Tibial nerve (tissue), 4 donors: ENCODE results near the gene DDX20. TPM values are rescaled to one million over a fixed set of nuclear protein-coding genes. Genes with fewer than 3 reads are reported as not detected.

Experiments used
- DNase-seq, 2 donors: peaks; one replicate each; pipeline ENCODE4 v3.0.0-alpha.2; 2019; ENCODE audit warnings: low spot score in 2 of 2
- H3K27ac ChIP-seq, 4 donors: fragments of 200-600 bp; sonication (generic) in 3 of 4; one replicate each; pipeline ENCODE4 v1.5.1; 2017 to 2019; ENCODE audit warnings: mild to moderate bottlenecking in 1 of 4
- H3K27me3 ChIP-seq, 2 donors: fragments of 200-600 bp; sonication (generic) in 1 of 2; one replicate each; pipeline versions ENCODE4 v1.5.1 to v1.6.0; 2017 to 2019
- H3K36me3 ChIP-seq, 3 donors: fragments of 200-600 bp; sonication (generic); one replicate each; pipeline ENCODE4 v1.5.1; 2018 to 2019
- H3K4me1 ChIP-seq, 4 donors: fragments of 200-600 bp; sonication (generic) in 3 of 4; one replicate each; pipeline ENCODE4 v1.5.1; 2017 to 2019
- H3K4me3 ChIP-seq, 4 donors: fragments of 200-600 bp; sonication (generic) in 3 of 4; one replicate each; pipeline ENCODE4 v1.5.1; 2017 to 2019; ENCODE audit warnings: mild to moderate bottlenecking in 1 of 4, moderate library complexity in 1 of 4
- H3K9me3 ChIP-seq, 4 donors: fragments of 200-600 bp; sonication (generic) in 3 of 4; one replicate each; pipeline ENCODE4 v1.5.1; 2017 to 2019
- CTCF ChIP-seq, 5 experiments: fragments of 200-600 bp in 3 of 5; fragments of 450-650 bp in 2 of 5; sonication (generic) in 3 of 5; IDR thresholded peaks; one replicate each; pipeline ENCODE4 v1.5.1; 2016 to 2019; ENCODE audit warnings: antibody characterized with exemption in 5 of 5, mild to moderate bottlenecking in 3 of 5, moderate library complexity in 2 of 5
- EP300 ChIP-seq, 2 donors: sonication (generic); formaldehyde crosslinking; IDR thresholded peaks; one replicate each; pipeline ENCODE4 v1.6.1; 2017; ENCODE audit warnings: antibody characterized with exemption in 2 of 2, mild to moderate bottlenecking in 1 of 2
- POLR2A ChIP-seq, 2 donors: fragments of 450-650 bp; IDR thresholded peaks; one replicate each; pipeline ENCODE4 v1.6.1; 2017; ENCODE audit warnings: antibody characterized with exemption in 2 of 2, mild to moderate bottlenecking in 2 of 2, moderate library complexity in 2 of 2
- WGBS, 2 donors: methylation state at CpG; one replicate each; pipeline ENCODE4 v1.1.5; 2018; 5-methylcytosine and 5-hydroxymethylcytosine counted together
- total RNA-seq, 4 donors: library from RNA; depleted of rRNA; stranded (reverse); fragments of >200 nt; gene quantifications; one replicate each; pipeline ENCODE4 v1.1.0, GENCODE V29; 2016

The DDX20 gene
- total RNA-seq, 4 donors from 2014 or later: 30.8 to 40.5 (median 35.5) TPM

- no peaks in the 10 kb centered on the region for H3K36me3 ChIP-seq
- 79 to 87% methylated on average over 6 of the region's 6 CpGs for WGBS, 2 donors
- TF ChIP-seq CTCF (IDR thresholded peaks at IDR 0.05) (no peak), EP300 (IDR thresholded peaks at IDR 0.05) (no peak), POLR2A (IDR thresholded peaks at IDR 0.05) (no peak)
- DNase-seq: no peak
- no peak overlapping the region for H3K27ac ChIP-seq
- H3K9me3 ChIP-seq: no peaks in the 10 kb centered on the region
- no peaks in the 10 kb centered on the region for H3K27me3 ChIP-seq
- no peak overlapping the region for H3K4me3 ChIP-seq
- H3K4me1 ChIP-seq: no peaks in the 10 kb centered on the region
Observed at GRCh38 chr1:111778066-111778465, 22.4 kb downstream of the DDX20 start.

GRCh38 chr1:111778541-111779051 is 22.9 kb downstream of the DDX20 start:
- WGBS, 2 donors: 42 to 51% methylated on average over 2 of the region's 2 CpGs
- H3K9me3 ChIP-seq: no peaks in the 10 kb centered on the region
- no peak overlapping the region for H3K4me3 ChIP-seq
- H3K4me1 ChIP-seq: no peaks in the 10 kb centered on the region
- no peaks in the 10 kb centered on the region for H3K36me3 ChIP-seq
- no peak for TF ChIP-seq EP300 (IDR thresholded peaks at IDR 0.05)
- TF ChIP-seq CTCF (IDR thresholded peaks at IDR 0.05): no peak
- no peak for TF ChIP-seq POLR2A (IDR thresholded peaks at IDR 0.05)
- H3K27me3 ChIP-seq: no peaks in the 10 kb centered on the region
- no peak for DNase-seq
- no peak overlapping the region for H3K27ac ChIP-seq

GRCh38 chr1:111779546-111779945 is 23.8 kb downstream of the DDX20 start:
- whole genome bisulfite sequencing, 2 donors: 95 to 96% methylated on average over 2 of the region's 2 CpGs
- TF ChIP-seq EP300 (IDR thresholded peaks at IDR 0.05): no peak
- TF ChIP-seq POLR2A (IDR thresholded peaks at IDR 0.05): no peak
- TF ChIP-seq CTCF (IDR thresholded peaks at IDR 0.05): no peak

GRCh38 chr1:111784273-111784901 is 28.7 kb downstream of the DDX20 start:
- H3K27ac ChIP-seq: no peak overlapping the region
- TF ChIP-seq EP300 (IDR thresholded peaks at IDR 0.05) (no peak), POLR2A (IDR thresholded peaks at IDR 0.05) (no peak), CTCF (IDR thresholded peaks at IDR 0.05) (no peak)
- no peaks in the 10 kb centered on the region for H3K36me3 ChIP-seq
- H3K9me3 ChIP-seq: no peaks in the 10 kb centered on the region
- no peaks in the 10 kb centered on the region for H3K27me3 ChIP-seq
- H3K4me3 ChIP-seq: no peak overlapping the region
- 82 to 86% methylated on average over 4 of the region's 4 CpGs for WGBS, 2 donors
- H3K4me1 ChIP-seq: peaks cover 0 to 2% (median 0%) of the 10 kb centered on the region in 4 donors
- DNase-seq: no peak

More at GRCh38 chr1:111779546-111779945, 23.8 kb downstream of the DDX20 start:
- Histone ChIP-seq H3K4me1 (no peaks in the 10 kb centered on the region), H3K9me3 (no peaks in the 10 kb centered on the region), H3K27ac (no peak overlapping the region), H3K27me3 (no peaks in the 10 kb centered on the region), H3K4me3 (no peak overlapping the region), H3K36me3 (no peaks in the 10 kb centered on the region)
- DNase-seq: no peak

- H3K36me3 ChIP-seq: no peaks in the 10 kb centered on the region
- H3K27ac ChIP-seq: no peak overlapping the region
- no peaks in the 10 kb centered on the region for H3K27me3 ChIP-seq
- peaks cover 0 to 3% (median 0%) of the 10 kb centered on the region in 4 donors for H3K4me1 ChIP-seq
- TF ChIP-seq CTCF (IDR thresholded peaks at IDR 0.05) (no peak), EP300 (IDR thresholded peaks at IDR 0.05) (no peak), POLR2A (IDR thresholded peaks at IDR 0.05) (no peak)
- WGBS, 2 donors: 84 to 85% methylated on average over 9 of the region's 9 CpGs
- H3K4me3 ChIP-seq: no peak overlapping the region
- DNase-seq: no peak
- H3K9me3 ChIP-seq: no peaks in the 10 kb centered on the region
Observed at GRCh38 chr1:111786669-111787207, 31.0 kb downstream of the DDX20 start.
